ENCODE results near the gene MIF. TPM values are rescaled to one million over a fixed set of nuclear protein-coding genes. Genes with fewer than 3 reads are reported as not detected.

Gene MIF
- total and polyA plus RNA-seq, 2 of the 4 experiments (the other 2 are of a cell fraction), result 123 to 530 TPM

GRCh38 chr22:23913306-23913660 is 19.1 kb downstream of the MIF start:
- CTCF ChIA-PET, result interaction anchor here (0.6 kb wide), 1 partner anchor 160 kb away, joined by 3 read pairs; no protein-coding TSS in a partner anchor
- Histone ChIP-seq H3K79me1 (ENCODE audit: low read depth in 1 of 2, low read length in 2 of 2) (peaks cover 0 to 8% of the 10 kb centered on the region in 2 experiments; a peak in 2 of 4 replicates), H4K8ac (ENCODE audit: low read depth in 2 of 2, low read length in 2 of 2) (peak overlapping the region; percentile 93 to 99), H3K27ac (ENCODE audit: insufficient read depth, low read length) (peak overlapping the region; percentile 68), H3K4me3 (ENCODE audit: insufficient read depth, low read depth, low read length) (peak overlapping the region; percentile 47), H3K4me2 (ENCODE audit: low read depth, low read length) (peak overlapping the region; percentile 70), H3K9me1 (ENCODE audit: insufficient read depth, low read length) (no peaks in the 10 kb centered on the region; the same call in 1 of the 2 replicates), H2AFZ (replicated peaks; ENCODE audit: low read length, poor library complexity) (peak overlapping the region; percentile 98), H2BK5ac (ENCODE audit: low read depth, low read length, poor library complexity, severe bottlenecking) (peak overlapping the region; percentile 63), H3K18ac (ENCODE audit: low read depth, low read length) (peak overlapping the region; percentile 35), H3K56ac (ENCODE audit: extremely low read depth, insufficient read depth, low read length) (peak overlapping the region; percentile 57), H3K23ac (ENCODE audit: low read depth, low read length) (peak overlapping the region; percentile 93), H3K9me3 (ENCODE audit: control insufficient read depth, insufficient read depth, low read length) (no peaks in the 10 kb centered on the region), H2AK9ac (replicated peaks; ENCODE audit: low read depth, low read length, poor library complexity) (peak overlapping the region; percentile 97), H4K20me1 (ENCODE audit: insufficient read depth, low read length) (no peaks in the 10 kb centered on the region), H2BK20ac (ENCODE audit: low read depth, low read length) (no peak overlapping the region), H2BK120ac (ENCODE audit: low read depth, low read length) (peak overlapping the region; percentile 78), H2BK15ac (ENCODE audit: low read depth, low read length) (peak overlapping the region; percentile 23; the same call in 1 of the 3 replicates), H3K4me1 (ENCODE audit: control insufficient read depth, insufficient read depth, low read length) (peaks cover 3% of the 10 kb centered on the region; the same call in 1 of the 2 replicates), H2AK5ac (ENCODE audit: low read depth, low read length) (peak overlapping the region; percentile 86), H3K9ac (ENCODE audit: low read depth, low read length) (peak overlapping the region; percentile 69), H3K14ac (replicated peaks; ENCODE audit: low read depth, low read length) (peak overlapping the region; percentile 100), H3K4ac (ENCODE audit: low read depth, low read length) (peak overlapping the region; percentile 98), H3K27me3 (ENCODE audit: control insufficient read depth, insufficient read depth, low read length) (no peaks in the 10 kb centered on the region), H4K91ac (ENCODE audit: insufficient read depth, low read depth, low read length) (peak overlapping the region; percentile 95), H4K5ac (ENCODE audit: low read depth, low read length) (peak overlapping the region; percentile 64), H3K36me3 (ENCODE audit: control insufficient read depth, insufficient read depth, low read length) (no peaks in the 10 kb centered on the region)
- no CpG with 5 or more reads among the region's 1 CpG for WGBS, 2 experiments (ENCODE audit: extremely low coverage in 2 of 2, insufficient read length in 1 of 2)
- in situ Hi-C loops (cut with MboI; ENCODE audit: low sequenced_read_pairs), result no loop called here
- BruUV-seq (replicated peaks), result no TSS peak
- POLR2A ChIA-PET (ENCODE audit: unreplicated experiment), result interaction anchor here (1.1 kb wide), 1 partner anchor 19 kb away, joined by 7 read pairs; the partner anchor contains the start of gene MIF
- DNase-seq (no peak), ATAC-seq (ENCODE audit: low read depth) (no peak)
- intact Hi-C loops (cut with micrococcal nuclease), result no loop called here
- dilution Hi-C loops (cut with HindIII; ENCODE audit: low sequenced_read_pairs, unreplicated experiment), result no loop called here
- TF ChIP-seq MXI1 (IDR thresholded peaks at IDR 0.05; ENCODE audit: borderline replicate concordance, low read depth, low read length) (no peak), RFX5 (IDR thresholded peaks at IDR 0.05; ENCODE audit: low read depth, low read length) (no peak), NFE2L2 (IDR thresholded peaks at IDR 0.05; ENCODE audit: low read depth, low read length) (no peak), MAFK (IDR thresholded peaks at IDR 0.05; ENCODE audit: low read depth, low read length) (no peak), POLR2A (IDR thresholded peaks at IDR 0.05; ENCODE audit: low read depth, low read length) (no peak), CHD1 (IDR thresholded peaks at IDR 0.05; ENCODE audit: low read depth, low read length) (no peak), ELK1 (IDR thresholded peaks at IDR 0.05; ENCODE audit: borderline replicate concordance, low read depth, low read length) (no peak), CEBPB (IDR thresholded peaks at IDR 0.05; ENCODE audit: low read depth, low read length) (no peak), USF2 (IDR thresholded peaks at IDR 0.05; ENCODE audit: low read depth, low read length) (no peak), SMC3 (IDR thresholded peaks at IDR 0.05; ENCODE audit: low read depth, low read length) (no peak), RCOR1 (IDR thresholded peaks at IDR 0.05; ENCODE audit: insufficient replicate concordance, low read length) (no peak), RAD21 (IDR thresholded peaks at IDR 0.05; ENCODE audit: low read length) (no peak), BHLHE40 (IDR thresholded peaks at IDR 0.05; ENCODE audit: low read depth, low read length) (no peak)
- TF ChIP-seq, protein P1, sequence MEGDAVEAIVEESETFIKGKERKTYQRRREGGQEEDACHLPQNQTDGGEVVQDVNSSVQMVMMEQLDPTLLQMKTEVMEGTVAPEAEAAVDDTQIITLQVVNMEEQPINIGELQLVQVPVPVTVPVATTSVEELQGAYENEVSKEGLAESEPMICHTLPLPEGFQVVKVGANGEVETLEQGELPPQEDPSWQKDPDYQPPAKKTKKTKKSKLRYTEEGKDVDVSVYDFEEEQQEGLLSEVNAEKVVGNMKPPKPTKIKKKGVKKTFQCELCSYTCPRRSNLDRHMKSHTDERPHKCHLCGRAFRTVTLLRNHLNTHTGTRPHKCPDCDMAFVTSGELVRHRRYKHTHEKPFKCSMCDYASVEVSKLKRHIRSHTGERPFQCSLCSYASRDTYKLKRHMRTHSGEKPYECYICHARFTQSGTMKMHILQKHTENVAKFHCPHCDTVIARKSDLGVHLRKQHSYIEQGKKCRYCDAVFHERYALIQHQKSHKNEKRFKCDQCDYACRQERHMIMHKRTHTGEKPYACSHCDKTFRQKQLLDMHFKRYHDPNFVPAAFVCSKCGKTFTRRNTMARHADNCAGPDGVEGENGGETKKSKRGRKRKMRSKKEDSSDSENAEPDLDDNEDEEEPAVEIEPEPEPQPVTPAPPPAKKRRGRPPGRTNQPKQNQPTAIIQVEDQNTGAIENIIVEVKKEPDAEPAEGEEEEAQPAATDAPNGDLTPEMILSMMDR (conservative IDR thresholded peaks at IDR 0.05; ENCODE audit: low read depth, low read length), result no peak
